Ascending aorta (tissue), 2 donors: ENCODE data around the gene SH3RF3. TPM values are rescaled to one million over a fixed set of nuclear protein-coding genes. Genes with fewer than 3 reads are reported as not detected.

Experiments used
- DNase-seq, 2 donors: peaks; one replicate each; pipeline ENCODE4 v3.0.0-alpha.2; 2019; ENCODE audit warnings: low spot score in 2 of 2
- H3K27ac ChIP-seq, 2 donors: fragments of 200-600 bp; sonication (generic); one replicate each; pipeline ENCODE4 v1.5.1; 2016 to 2017; ENCODE audit warnings: mild to moderate bottlenecking in 1 of 2
- H3K27me3 ChIP-seq: fragments of 200-600 bp; sonication (generic); one replicate; pipeline ENCODE4 v1.5.1; 2017
- H3K36me3 ChIP-seq, 2 donors: fragments of 200-600 bp; sonication (generic); one replicate each; pipeline ENCODE4 v1.5.1; 2016
- H3K4me1 ChIP-seq, 2 donors: fragments of 200-600 bp; sonication (generic); one replicate each; pipeline ENCODE4 v1.5.1; 2016 to 2017; ENCODE audit warnings: mild to moderate bottlenecking in 1 of 2
- H3K4me3 ChIP-seq, 2 donors: fragments of 200-600 bp; sonication (generic); one replicate each; pipeline ENCODE4 v1.5.1; 2016 to 2017; ENCODE audit warnings: mild to moderate bottlenecking in 1 of 2
- H3K9me3 ChIP-seq, 2 donors: fragments of 200-600 bp; sonication (generic); one replicate each; pipeline ENCODE4 v1.5.1; 2016
- CTCF ChIP-seq, 3 experiments: fragments of 200-600 bp in 2 of 3; fragments of 450-650 bp in 1 of 3; sonication (generic) in 2 of 3; IDR thresholded peaks; one replicate each; pipeline ENCODE4 v1.5.1; 2016 to 2019; ENCODE audit warnings: antibody characterized with exemption in 3 of 3, mild to moderate bottlenecking in 1 of 3, moderate library complexity in 1 of 3
- intact Hi-C: fragments of 100-400 bp; cut with DNase I; formaldehyde crosslinking; loops from one replicate; pipeline ENCODE4 v1.15.1; 2023
- total RNA-seq: library from RNA; depleted of rRNA; stranded (reverse); fragments of >200 nt; gene quantifications from one replicate; pipeline ENCODE4 v1.1.0, GENCODE V29; 2016

SH3RF3 gene
- total RNA-seq, 1 donor from 2014 or later: 53.5 TPM

- H3K9me3 ChIP-seq: no peaks in the 10 kb centered on the region
- H3K4me1 ChIP-seq: peaks cover 0 to 22% of the 10 kb centered on the region in 2 donors
- DNase-seq: no peak
- H3K27me3 ChIP-seq: no peaks in the 10 kb centered on the region
- no peaks in the 10 kb centered on the region for H3K36me3 ChIP-seq
- H3K27ac ChIP-seq: no peak overlapping the region
- H3K4me3 ChIP-seq: no peak overlapping the region
- TF ChIP-seq CTCF (IDR thresholded peaks at IDR 0.05): no peak
- intact Hi-C loops: no loop called here
Observed at GRCh38 chr2:109302319-109302718, 173.3 kb downstream of the SH3RF3 start.

- intact Hi-C loops: no loop called here
- no peak overlapping the region for H3K4me3 ChIP-seq
- TF ChIP-seq CTCF (IDR thresholded peaks at IDR 0.05): no peak
- no peak overlapping the region for H3K27ac ChIP-seq
- H3K36me3 ChIP-seq: no peaks in the 10 kb centered on the region
- DNase-seq: no peak
- no peaks in the 10 kb centered on the region for H3K9me3 ChIP-seq
- peaks cover 0 to 22% of the 10 kb centered on the region in 2 donors for H3K4me1 ChIP-seq
- no peaks in the 10 kb centered on the region for H3K27me3 ChIP-seq
Observed at GRCh38 chr2:109304242-109304641, 175.2 kb downstream of the SH3RF3 start.

- DNase-seq: no peak
- Histone ChIP-seq H3K27ac (no peak overlapping the region), H3K4me1 (peaks cover 0 to 19% of the 10 kb centered on the region in 2 donors), H3K36me3 (no peaks in the 10 kb centered on the region), H3K4me3 (no peak overlapping the region), H3K9me3 (no peaks in the 10 kb centered on the region), H3K27me3 (no peaks in the 10 kb centered on the region)
- no peak for TF ChIP-seq CTCF (IDR thresholded peaks at IDR 0.05)
- intact Hi-C loops: no loop called here
Observed at GRCh38 chr2:109304731-109305470, 175.9 kb downstream of the SH3RF3 start.

- Histone ChIP-seq H3K27ac (no peak overlapping the region), H3K36me3 (no peaks in the 10 kb centered on the region), H3K9me3 (no peaks in the 10 kb centered on the region), H3K27me3 (no peaks in the 10 kb centered on the region), H3K4me3 (no peak overlapping the region), H3K4me1 (peaks cover 0 to 17% of the 10 kb centered on the region in 2 donors)
- no peak for TF ChIP-seq CTCF (IDR thresholded peaks at IDR 0.05)
- no peak for DNase-seq
- intact Hi-C loops: no loop called here
Observed at GRCh38 chr2:109305490-109306167, 176.6 kb downstream of the SH3RF3 start.

- intact Hi-C loops: no loop called here
- H3K27ac ChIP-seq: no peak overlapping the region
- H3K9me3 ChIP-seq: no peaks in the 10 kb centered on the region
- no peaks in the 10 kb centered on the region for H3K36me3 ChIP-seq
- TF ChIP-seq CTCF (IDR thresholded peaks at IDR 0.05): no peak
- H3K4me3 ChIP-seq: no peak overlapping the region
- no peak for DNase-seq
- H3K27me3 ChIP-seq: no peaks in the 10 kb centered on the region
- H3K4me1 ChIP-seq: peaks cover 0 to 13% of the 10 kb centered on the region in 2 donors
Observed at GRCh38 chr2:109306190-109306589, 177.2 kb downstream of the SH3RF3 start.
